Upper lobe of left lung (tissue), 4 donors: Measurements from ENCODE around the gene MTCH1.

ENCODE experiments used
- EP300 ChIP-seq, 4 donors: sonication (generic); formaldehyde crosslinking; IDR thresholded peaks; one replicate each; pipeline ENCODE4 v1.5.1; 2017; ENCODE audit warnings: antibody characterized with exemption in 4 of 4, control low read depth in 2 of 4
- POLR2A ChIP-seq, 4 donors: fragments of 450-650 bp; IDR thresholded peaks; one replicate each; pipeline ENCODE4 v1.5.1; 2016 to 2017; ENCODE audit warnings: antibody characterized with exemption in 4 of 4, mild to moderate bottlenecking in 2 of 4
- POLR2AphosphoS5 ChIP-seq, 2 donors: sonication (generic); formaldehyde crosslinking; IDR thresholded peaks; one replicate each; pipeline ENCODE4 v1.5.1; 2017; ENCODE audit warnings: antibody characterized with exemption in 2 of 2
- TF ChIP-seq, protein P1 (sequence below), 6 experiments: fragments of 450-650 bp in 4 of 6; fragments of 200-600 bp in 2 of 6; sonication (generic) in 2 of 6; IDR thresholded peaks; one replicate each; pipeline ENCODE4 v1.5.1; 2016 to 2019; ENCODE audit warnings: antibody characterized with exemption in 6 of 6

- TF ChIP-seq, protein P1, sequence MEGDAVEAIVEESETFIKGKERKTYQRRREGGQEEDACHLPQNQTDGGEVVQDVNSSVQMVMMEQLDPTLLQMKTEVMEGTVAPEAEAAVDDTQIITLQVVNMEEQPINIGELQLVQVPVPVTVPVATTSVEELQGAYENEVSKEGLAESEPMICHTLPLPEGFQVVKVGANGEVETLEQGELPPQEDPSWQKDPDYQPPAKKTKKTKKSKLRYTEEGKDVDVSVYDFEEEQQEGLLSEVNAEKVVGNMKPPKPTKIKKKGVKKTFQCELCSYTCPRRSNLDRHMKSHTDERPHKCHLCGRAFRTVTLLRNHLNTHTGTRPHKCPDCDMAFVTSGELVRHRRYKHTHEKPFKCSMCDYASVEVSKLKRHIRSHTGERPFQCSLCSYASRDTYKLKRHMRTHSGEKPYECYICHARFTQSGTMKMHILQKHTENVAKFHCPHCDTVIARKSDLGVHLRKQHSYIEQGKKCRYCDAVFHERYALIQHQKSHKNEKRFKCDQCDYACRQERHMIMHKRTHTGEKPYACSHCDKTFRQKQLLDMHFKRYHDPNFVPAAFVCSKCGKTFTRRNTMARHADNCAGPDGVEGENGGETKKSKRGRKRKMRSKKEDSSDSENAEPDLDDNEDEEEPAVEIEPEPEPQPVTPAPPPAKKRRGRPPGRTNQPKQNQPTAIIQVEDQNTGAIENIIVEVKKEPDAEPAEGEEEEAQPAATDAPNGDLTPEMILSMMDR (IDR thresholded peaks at IDR 0.05): peak; percentile 63 to 90 (median 84)
- no peak for TF ChIP-seq EP300 (IDR thresholded peaks at IDR 0.05)
- peak; percentile 36 to 68 for TF ChIP-seq POLR2AphosphoS5 (IDR thresholded peaks at IDR 0.05)
- TF ChIP-seq POLR2A (IDR thresholded peaks at IDR 0.05): no peak
These were observed 43.4 kb upstream of the MTCH1 start for GRCh38 chr6:37029249-37029971.
